ENCODE results near the gene MYH6. TPM values are rescaled to one million over a fixed set of nuclear protein-coding genes. Genes with fewer than 3 reads are reported as not detected.

MYH6 gene
- total and polyA plus RNA-seq, 2 of the 13 experiments (the other 11 are each of a cell fraction or from before 2014, with no cell fraction given), result 0.01 TPM; not detected in 1

GRCh38 chr14:23388996-23389395, 19.1 kb downstream of the MYH6 start (continued):
- TF ChIP-seq RFX1 (IDR thresholded peaks at IDR 0.05) (no peak), JDP2 (CRISPR knock-in tag; IDR thresholded peaks at IDR 0.05; ENCODE audit: borderline replicate concordance) (no peak)

- no peak overlapping the region for H3K27ac ChIP-seq (ENCODE audit: extremely low read length, insufficient read depth, low read length)
- no peaks in the 10 kb centered on the region for H4K20me1 ChIP-seq (ENCODE audit: insufficient read depth, low read length)
- no peak overlapping the region for H2AFZ ChIP-seq (ENCODE audit: low read length)
- H3K9me3 ChIP-seq (ENCODE audit: low read length), result no peaks in the 10 kb centered on the region
- in situ Hi-C loops (cut with HindIII; ENCODE audit: extremely low pct_ligation_motif_present, low pct_unique_long_range_greater_than_20kb), result no loop called here
- H3K9ac ChIP-seq (ENCODE audit: insufficient read depth, low read depth, low read length), result no peak overlapping the region
- H3K36me3 ChIP-seq (replicated peaks in 1 of 2; ENCODE audit: control insufficient read depth in 1 of 2, insufficient read depth in 2 of 2, low read length in 2 of 2), result no peaks in the 10 kb centered on the region
- peaks cover 29 to 94% of the 10 kb centered on the region in 2 experiments for H3K27me3 ChIP-seq (ENCODE audit: control insufficient read depth in 1 of 2, insufficient read depth in 2 of 2, low read length in 2 of 2)
- no peaks in the 10 kb centered on the region for H3K4me1 ChIP-seq (ENCODE audit: insufficient read depth, low read length)
- WGBS (ENCODE audit: low lambda C conversion rate), result 26% methylated on average over 26 of the region's 26 CpGs
- POLR2A ChIA-PET, result no interaction called here
- no peak overlapping the region for H3K4me3 ChIP-seq (replicated peaks in 1 of 3; ENCODE audit: insufficient read depth in 1 of 3, low read depth in 2 of 3, low read length in 3 of 3)
- ATAC-seq (peak; percentile 19), DNase-seq (ENCODE audit: low spot score) (no peak), FAIRE-seq (no peak)
- CTCF ChIA-PET (ENCODE audit: low intra/inter-chr PET ratio, low total read pairs), result no interaction called here
- intact Hi-C loops (cut with micrococcal nuclease; ENCODE audit: unreplicated experiment), result no loop called here
- no peak overlapping the region for H3K4me2 ChIP-seq (ENCODE audit: low read depth, low read length)
- BruUV-seq (replicated peaks), result no TSS peak
- H3K79me2 ChIP-seq (ENCODE audit: insufficient read depth, low read length), result no peaks in the 10 kb centered on the region
- TF ChIP-seq ZNF781 (CRISPR knock-in tag; IDR thresholded peaks at IDR 0.05; ENCODE audit: borderline replicate concordance, not compliant biosample characterization), result no peak
- TF ChIP-seq REXO4 (CRISPR knock-in tag; IDR thresholded peaks at IDR 0.05; ENCODE audit: borderline replicate concordance), result no peak
- no peak for TF ChIP-seq SAP130 (CRISPR knock-in tag; IDR thresholded peaks at IDR 0.05; ENCODE audit: low read depth)
- no peak for TF ChIP-seq ZNF746 (CRISPR knock-in tag; IDR thresholded peaks at IDR 0.05)
- TF ChIP-seq THAP8 (CRISPR knock-in tag; IDR thresholded peaks at IDR 0.05; ENCODE audit: borderline replicate concordance), result no peak
- TF ChIP-seq ZNF567 (CRISPR knock-in tag; IDR thresholded peaks at IDR 0.05; ENCODE audit: borderline replicate concordance), result no peak
- TF ChIP-seq MXD4 (CRISPR knock-in tag; IDR thresholded peaks at IDR 0.05), result no peak
- TF ChIP-seq NR0B2 (CRISPR knock-in tag; IDR thresholded peaks at IDR 0.05), result 0 out of 2 replicates have a peak, but pooled peaks have one; percentile 16
- 0 out of 2 replicates have a peak, but pooled peaks have one; percentile 19 for TF ChIP-seq ZNF253 (CRISPR knock-in tag; IDR thresholded peaks at IDR 0.05; ENCODE audit: borderline replicate concordance)
- no peak for TF ChIP-seq GPBP1L1 (CRISPR knock-in tag; IDR thresholded peaks at IDR 0.05)
- no peak for TF ChIP-seq SPEN (CRISPR knock-in tag; IDR thresholded peaks at IDR 0.05; ENCODE audit: low read depth)
- TF ChIP-seq MAFF (IDR thresholded peaks at IDR 0.05; ENCODE audit: low read depth, low read length), result no peak
- TF ChIP-seq ZNF790 (CRISPR knock-in tag; IDR thresholded peaks at IDR 0.05; ENCODE audit: borderline replicate concordance), result no peak
Measured at GRCh38 chr14:23387916-23388882, 19.9 kb downstream of the MYH6 start.
